Gastrocnemius medialis (tissue), 4 donors: ENCODE results near the gene C4orf51. TPM values are rescaled to one million over a fixed set of nuclear protein-coding genes. Genes with fewer than 3 reads are reported as not detected.
A peak's percentile ranks its signal among the peaks of the same experiment; 100 is the strongest.

Experiments used
- ATAC-seq, 2 donors: fragments of 150-250 bp; one replicate each; pipeline ENCODE4 v1.9.1; 2016
- DNase-seq, 2 donors: peaks; one replicate each; pipeline ENCODE4 v3.0.0-alpha.2; 2019
- H3K27ac ChIP-seq, 4 donors: fragments of 200-600 bp; sonication (generic); 1 replicate in 1 of 4; 2 replicates in 3 of 4; pipeline ENCODE4 v1.5.1; 2016 to 2018; ENCODE audit warnings: mild to moderate bottlenecking in 2 of 4, moderate library complexity in 1 of 4
- H3K27me3 ChIP-seq, 3 donors: fragments of 200-600 bp; sonication (generic) in 2 of 3; 1 replicate in 1 of 3; 2 replicates in 2 of 3; pipeline versions ENCODE4 v1.5.1 to v1.6.0; 2016 to 2019; ENCODE audit warnings: mild to moderate bottlenecking in 1 of 3, moderate library complexity in 1 of 3
- H3K36me3 ChIP-seq, 2 donors: fragments of 200-600 bp; sonication (generic) in 1 of 2; one replicate each; pipeline ENCODE4 v1.5.1; 2017 to 2018
- H3K4me1 ChIP-seq, 2 donors: fragments of 200-600 bp; sonication (generic) in 1 of 2; one replicate each; pipeline ENCODE4 v1.5.1; 2016 to 2017; ENCODE audit warnings: mild to moderate bottlenecking in 2 of 2
- H3K4me3 ChIP-seq, 4 donors: fragments of 200-600 bp; sonication (generic) in 3 of 4; 1 replicate in 1 of 4; 2 replicates in 3 of 4; pipeline ENCODE4 v1.5.1; 2016 to 2019; ENCODE audit warnings: mild to moderate bottlenecking in 2 of 4
- H3K9me3 ChIP-seq, 3 donors: fragments of 200-600 bp; sonication (generic) in 2 of 3; 1 replicate in 1 of 3; 2 replicates in 2 of 3; pipeline ENCODE4 v1.5.1; 2016 to 2019
- POLR2A ChIP-seq, 2 donors: fragments of 450-650 bp; IDR thresholded peaks; one replicate each; pipeline ENCODE4 v1.6.1; 2017; ENCODE audit warnings: antibody characterized with exemption in 2 of 2, mild to moderate bottlenecking in 2 of 2, moderate library complexity in 2 of 2
- in situ Hi-C, 4 donors: fragments of 200-750 bp; cut with MboI; loops; one replicate each; pipeline versions ENCODE4 v1.15.0 to v1.8.0; 2017; ENCODE audit warnings: low sequenced_read_pairs in 4 of 4
- intact Hi-C: fragments of 100-400 bp; cut with DNase I; formaldehyde crosslinking; loops from one replicate; pipeline ENCODE4 v1.15.1; 2023; ENCODE audit warnings: low total_unique reads
- total RNA-seq, 4 donors: library from RNA; depleted of rRNA; stranded (reverse); fragments of >200 nt; gene quantifications; one replicate each; pipeline versions ENCODE4 v1.1.0 to v1.2.3, GENCODE V29; 2016
- TF ChIP-seq, protein P1 (sequence below), 5 experiments: fragments of 450-650 bp in 3 of 5; fragments of 200-600 bp in 2 of 5; sonication (generic) in 2 of 5; IDR thresholded peaks in 4 of 5; conservative IDR thresholded peaks in 1 of 5; 1 replicate in 4 of 5; 2 replicates in 1 of 5; pipeline ENCODE4 v1.5.1; 2016 to 2019; ENCODE audit warnings: antibody characterized with exemption in 5 of 5, mild to moderate bottlenecking in 3 of 5, moderate library complexity in 3 of 5

C4orf51 gene
- total RNA-seq, 4 donors from 2014 or later: not detected

DNA sequence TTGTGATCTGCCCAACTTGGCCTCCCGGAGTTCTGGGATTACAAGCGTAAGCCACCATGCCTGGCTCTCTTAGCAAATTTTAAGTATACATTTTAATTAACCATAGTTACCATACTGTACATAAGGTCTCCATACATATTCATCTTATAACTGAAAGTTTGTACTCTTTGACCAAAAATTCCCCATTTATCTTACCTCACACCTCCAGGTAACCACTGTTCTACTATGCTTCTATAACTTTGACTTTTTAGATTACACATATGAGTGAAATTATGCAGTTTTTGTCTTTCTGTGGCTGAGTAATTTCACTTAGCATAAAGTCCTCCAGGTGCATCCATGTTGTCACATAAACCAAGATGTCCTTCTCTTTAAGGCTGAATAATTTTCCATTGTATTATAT is 17.4 kb downstream of the C4orf51 start:
- Histone ChIP-seq H3K27me3 (no peaks in the 10 kb centered on the region), H3K4me3 (no peak overlapping the region), H3K36me3 (no peaks in the 10 kb centered on the region), H3K27ac (no peak overlapping the region), H3K4me1 (peaks cover 9 to 11% of the 10 kb centered on the region in 2 donors), H3K9me3 (no peaks in the 10 kb centered on the region)
- intact Hi-C loops: loop anchor here (2.0 kb wide), 1 partner anchor 17 kb away; the partner anchor contains the start of gene C4orf51
- ATAC-seq: no peak
- TF ChIP-seq, protein P1, sequence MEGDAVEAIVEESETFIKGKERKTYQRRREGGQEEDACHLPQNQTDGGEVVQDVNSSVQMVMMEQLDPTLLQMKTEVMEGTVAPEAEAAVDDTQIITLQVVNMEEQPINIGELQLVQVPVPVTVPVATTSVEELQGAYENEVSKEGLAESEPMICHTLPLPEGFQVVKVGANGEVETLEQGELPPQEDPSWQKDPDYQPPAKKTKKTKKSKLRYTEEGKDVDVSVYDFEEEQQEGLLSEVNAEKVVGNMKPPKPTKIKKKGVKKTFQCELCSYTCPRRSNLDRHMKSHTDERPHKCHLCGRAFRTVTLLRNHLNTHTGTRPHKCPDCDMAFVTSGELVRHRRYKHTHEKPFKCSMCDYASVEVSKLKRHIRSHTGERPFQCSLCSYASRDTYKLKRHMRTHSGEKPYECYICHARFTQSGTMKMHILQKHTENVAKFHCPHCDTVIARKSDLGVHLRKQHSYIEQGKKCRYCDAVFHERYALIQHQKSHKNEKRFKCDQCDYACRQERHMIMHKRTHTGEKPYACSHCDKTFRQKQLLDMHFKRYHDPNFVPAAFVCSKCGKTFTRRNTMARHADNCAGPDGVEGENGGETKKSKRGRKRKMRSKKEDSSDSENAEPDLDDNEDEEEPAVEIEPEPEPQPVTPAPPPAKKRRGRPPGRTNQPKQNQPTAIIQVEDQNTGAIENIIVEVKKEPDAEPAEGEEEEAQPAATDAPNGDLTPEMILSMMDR (IDR thresholded peaks at IDR 0.05 in 4 of 5, conservative IDR thresholded peaks at IDR 0.05 in 1 of 5): no peak
- no peak for TF ChIP-seq POLR2A (IDR thresholded peaks at IDR 0.05)
- no peak for DNase-seq
- in situ Hi-C loops: no loop called here

DNA sequence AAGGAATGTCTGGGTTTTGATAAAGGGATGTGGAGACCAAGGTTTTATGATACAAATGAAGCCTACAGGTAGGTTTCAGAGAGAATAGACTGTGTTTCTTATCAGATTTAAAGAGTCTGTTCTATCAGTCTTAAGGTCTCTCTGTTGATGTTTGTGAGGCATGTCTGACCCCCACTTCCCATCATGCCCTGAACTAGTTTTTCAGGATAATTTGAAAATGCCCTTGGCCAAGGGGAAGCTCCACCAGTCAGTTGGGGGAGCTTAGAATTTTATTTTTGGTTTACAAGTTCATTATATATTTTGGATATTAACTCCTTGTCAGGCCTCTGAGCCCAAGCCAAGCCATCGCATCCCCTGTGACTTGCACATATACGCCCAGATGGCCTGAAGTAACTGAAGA is 18.6 kb downstream of the C4orf51 start:
- intact Hi-C loops: no loop called here
- no peak for ATAC-seq

DNA sequence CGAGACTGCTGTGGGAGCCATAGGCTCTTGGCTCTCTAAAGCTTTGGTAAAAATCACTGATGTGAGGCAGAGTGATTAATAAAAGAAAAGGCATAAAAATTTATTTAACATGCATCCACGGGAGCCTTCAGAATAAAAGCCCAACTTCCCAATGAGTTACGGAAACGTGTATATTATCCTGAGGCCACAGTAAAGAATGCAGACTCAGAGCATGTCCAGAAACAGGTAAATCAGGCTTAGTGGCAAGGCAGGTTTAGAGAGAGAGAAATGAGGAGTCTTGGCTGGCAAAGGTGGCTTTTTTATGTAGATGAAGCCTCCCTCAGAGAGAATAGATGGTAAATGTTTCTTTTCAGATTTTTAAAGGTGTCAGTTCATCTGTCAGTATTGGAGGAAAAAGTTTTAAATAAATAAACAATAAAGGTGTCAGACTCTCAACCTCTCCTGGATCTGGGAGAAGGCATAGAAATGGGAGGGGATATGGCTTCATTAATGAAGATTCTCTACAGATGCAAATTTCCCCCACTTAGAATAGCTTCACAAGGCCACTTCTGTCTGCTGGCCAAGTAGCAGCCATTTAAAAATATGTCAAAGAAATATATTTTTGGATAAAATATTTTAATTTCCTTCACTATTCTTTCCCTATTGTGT is 24.0 kb downstream of the C4orf51 start:
- no peak for DNase-seq
- in situ Hi-C loops: no loop called here
- Histone ChIP-seq H3K36me3 (no peaks in the 10 kb centered on the region), H3K27me3 (no peaks in the 10 kb centered on the region), H3K27ac (no peak overlapping the region), H3K4me3 (no peak overlapping the region), H3K9me3 (no peaks in the 10 kb centered on the region), H3K4me1 (peaks cover under 1% of the 10 kb centered on the region in 2 donors)
- ATAC-seq: no peak
- intact Hi-C loops: no loop called here
- TF ChIP-seq, protein P1 (IDR thresholded peaks at IDR 0.05 in 4 of 5, conservative IDR thresholded peaks at IDR 0.05 in 1 of 5): no peak
- TF ChIP-seq POLR2A (IDR thresholded peaks at IDR 0.05): no peak

More for the DNA sequence above, 18.6 kb downstream of the C4orf51 start:
- H3K36me3 ChIP-seq: no peaks in the 10 kb centered on the region
- in situ Hi-C loops: no loop called here
- H3K9me3 ChIP-seq: no peaks in the 10 kb centered on the region
- DNase-seq: no peak
- TF ChIP-seq, protein P1 (IDR thresholded peaks at IDR 0.05 in 4 of 5, conservative IDR thresholded peaks at IDR 0.05 in 1 of 5): no peak
- TF ChIP-seq POLR2A (IDR thresholded peaks at IDR 0.05): no peak
- H3K27me3 ChIP-seq: no peaks in the 10 kb centered on the region
- no peak overlapping the region for H3K4me3 ChIP-seq
- H3K27ac ChIP-seq: no peak overlapping the region
- peaks cover 9 to 11% of the 10 kb centered on the region in 2 donors for H3K4me1 ChIP-seq

DNA sequence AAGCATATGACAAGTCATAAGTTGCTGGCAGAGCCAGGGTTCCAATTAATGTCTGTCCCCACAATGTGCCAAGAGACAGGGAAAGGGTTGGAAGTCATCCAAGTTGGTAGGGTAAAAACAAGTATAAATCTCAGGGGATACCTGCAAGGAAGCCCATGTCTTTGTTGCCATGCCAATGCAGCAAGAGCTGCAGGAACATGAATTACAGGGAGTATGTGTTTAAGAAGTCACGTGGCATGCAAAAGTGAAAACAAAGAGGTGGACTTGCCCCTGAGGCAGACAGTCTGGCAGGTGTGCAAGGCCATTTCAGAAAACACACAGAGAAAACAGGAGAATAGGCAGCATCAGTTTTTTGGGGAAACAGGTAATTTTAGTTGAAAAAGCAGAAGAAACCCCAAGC is 29.4 kb downstream of the C4orf51 start:
- intact Hi-C loops: no loop called here
- peak overlapping the region in 1 of 4 donors; percentile 57 for H3K27ac ChIP-seq
- no peaks in the 10 kb centered on the region for H3K36me3 ChIP-seq
- TF ChIP-seq, protein P1 (IDR thresholded peaks at IDR 0.05 in 4 of 5, conservative IDR thresholded peaks at IDR 0.05 in 1 of 5): no peak
- no peak for TF ChIP-seq POLR2A (IDR thresholded peaks at IDR 0.05)
- peaks cover 6 to 10% of the 10 kb centered on the region in 2 donors for H3K4me1 ChIP-seq
- DNase-seq: no peak
- ATAC-seq: no peak
- no peak overlapping the region for H3K4me3 ChIP-seq
- in situ Hi-C loops: no loop called here
- no peaks in the 10 kb centered on the region for H3K27me3 ChIP-seq
- no peaks in the 10 kb centered on the region for H3K9me3 ChIP-seq
